ENCODE results near the gene POLN.

Gene POLN

DNA sequence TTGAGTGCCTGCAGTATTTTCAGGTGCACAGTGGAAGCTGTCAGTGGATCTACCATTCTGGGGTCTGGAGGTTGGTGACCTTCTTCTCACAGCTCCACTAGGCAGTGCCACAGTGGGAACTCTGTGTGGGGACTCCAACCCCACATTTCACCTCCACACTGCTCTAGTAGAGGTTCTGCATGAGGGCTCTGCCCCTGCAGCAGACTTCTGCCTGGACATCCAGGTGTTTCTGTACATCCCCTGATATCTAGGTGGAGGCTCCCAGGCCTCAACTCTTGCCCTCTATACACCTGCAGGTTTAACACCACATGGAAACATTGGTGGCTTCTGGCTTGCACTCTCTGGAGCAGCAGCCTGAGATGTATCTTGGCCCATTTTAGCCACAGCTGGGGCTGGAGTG is 216.1 kb downstream of the POLN start:
- DNase-seq (ENCODE audit: low read depth): no peak
- no peak overlapping the region for H3K4me3 ChIP-seq (ENCODE audit: low read depth, low read length)
- TF ChIP-seq POLR2A (IDR thresholded peaks at IDR 0.05; ENCODE audit: extremely low read depth, insufficient read length) (no peak), MYC (IDR thresholded peaks at IDR 0.05; ENCODE audit: low read depth, low read length) (no peak)
- TF ChIP-seq, protein P1, sequence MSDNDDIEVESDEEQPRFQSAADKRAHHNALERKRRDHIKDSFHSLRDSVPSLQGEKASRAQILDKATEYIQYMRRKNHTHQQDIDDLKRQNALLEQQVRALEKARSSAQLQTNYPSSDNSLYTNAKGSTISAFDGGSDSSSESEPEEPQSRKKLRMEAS (IDR thresholded peaks at IDR 0.05; ENCODE audit: low read depth, low read length): no peak
- TF ChIP-seq, protein P2, sequence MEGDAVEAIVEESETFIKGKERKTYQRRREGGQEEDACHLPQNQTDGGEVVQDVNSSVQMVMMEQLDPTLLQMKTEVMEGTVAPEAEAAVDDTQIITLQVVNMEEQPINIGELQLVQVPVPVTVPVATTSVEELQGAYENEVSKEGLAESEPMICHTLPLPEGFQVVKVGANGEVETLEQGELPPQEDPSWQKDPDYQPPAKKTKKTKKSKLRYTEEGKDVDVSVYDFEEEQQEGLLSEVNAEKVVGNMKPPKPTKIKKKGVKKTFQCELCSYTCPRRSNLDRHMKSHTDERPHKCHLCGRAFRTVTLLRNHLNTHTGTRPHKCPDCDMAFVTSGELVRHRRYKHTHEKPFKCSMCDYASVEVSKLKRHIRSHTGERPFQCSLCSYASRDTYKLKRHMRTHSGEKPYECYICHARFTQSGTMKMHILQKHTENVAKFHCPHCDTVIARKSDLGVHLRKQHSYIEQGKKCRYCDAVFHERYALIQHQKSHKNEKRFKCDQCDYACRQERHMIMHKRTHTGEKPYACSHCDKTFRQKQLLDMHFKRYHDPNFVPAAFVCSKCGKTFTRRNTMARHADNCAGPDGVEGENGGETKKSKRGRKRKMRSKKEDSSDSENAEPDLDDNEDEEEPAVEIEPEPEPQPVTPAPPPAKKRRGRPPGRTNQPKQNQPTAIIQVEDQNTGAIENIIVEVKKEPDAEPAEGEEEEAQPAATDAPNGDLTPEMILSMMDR (IDR thresholded peaks at IDR 0.05; ENCODE audit: low read depth, low read length): no peak

DNA sequence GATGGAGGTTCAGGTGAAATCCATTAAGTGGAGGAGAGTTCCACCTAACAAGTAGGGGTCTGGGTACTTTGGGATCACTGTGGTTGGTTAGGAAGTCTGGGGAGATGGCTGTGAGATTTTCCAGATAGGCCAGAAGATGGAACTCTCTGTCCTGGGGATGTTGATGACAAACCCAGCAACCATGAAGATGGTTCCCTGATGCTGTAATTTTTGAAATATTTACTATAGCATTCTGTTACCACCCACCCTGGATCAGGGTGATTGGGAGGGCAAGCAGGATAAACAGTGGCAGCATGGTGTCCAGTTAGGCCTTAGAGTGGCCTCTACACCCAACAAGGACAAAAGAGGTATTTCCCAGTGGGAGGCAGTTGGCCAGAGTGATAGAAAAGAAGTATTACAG is 217.2 kb downstream of the POLN start:
- H3K4me3 ChIP-seq (ENCODE audit: low read depth, low read length): no peak overlapping the region
- DNase-seq (ENCODE audit: low read depth): no peak
- TF ChIP-seq, protein P1 (IDR thresholded peaks at IDR 0.05; ENCODE audit: low read depth, low read length): no peak
- TF ChIP-seq, protein P2 (IDR thresholded peaks at IDR 0.05; ENCODE audit: low read depth, low read length): no peak
- TF ChIP-seq POLR2A (IDR thresholded peaks at IDR 0.05; ENCODE audit: extremely low read depth, insufficient read length): no peak
